GM12892 (cell line): ENCODE data around the gene GLIS1.

ENCODE experiments used
- POLR2A ChIP-seq: IDR thresholded peaks from 2 replicates; pipeline ENCODE4 v1.6.1; 2011; ENCODE audit warnings: low read depth, low read length, control low read depth
- POLR2AphosphoS5 ChIP-seq: IDR thresholded peaks from 2 replicates; pipeline ENCODE4 v1.6.1; 2011; ENCODE audit warnings: low read depth, low read length, control low read depth
- TAF1 ChIP-seq: IDR thresholded peaks from 2 replicates; pipeline ENCODE4 v1.6.1; 2011; ENCODE audit warnings: low read depth, mild to moderate bottlenecking, control low read depth, low read length, borderline replicate concordance

DNA sequence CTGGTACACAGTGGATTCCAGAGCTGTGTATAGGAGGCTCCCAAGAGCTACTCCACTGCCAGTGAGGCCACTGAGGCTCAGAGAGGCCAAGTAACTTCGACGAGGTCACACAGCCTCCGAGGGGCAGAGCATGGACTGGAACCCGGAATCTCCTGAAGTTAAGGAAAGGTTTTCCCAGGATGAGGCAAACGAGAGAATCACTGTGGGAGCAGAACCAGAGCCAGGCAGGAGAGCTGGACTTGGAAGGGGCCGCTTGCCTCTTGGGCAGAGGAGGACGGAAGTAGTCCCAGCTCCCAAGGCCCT is 52.0 kb downstream of the GLIS1 start:
- no peak for TF ChIP-seq POLR2A
- TF ChIP-seq POLR2AphosphoS5, result no peak
- TF ChIP-seq TAF1, result no peak
